ENCODE data around the gene GLB1L3.
"Not testable (repeated sequence)": the region's sequence is repeated elsewhere in the genome, so short reads cannot be mapped to it uniquely, and the experiment has no call there.

Gene GLB1L3

GRCh38 chr11:134276396-134277182, 410 bp downstream of the GLB1L3 start:
- peak in 2 of 51 donors; percentile 14 to 34 for DNase-seq

DNA sequence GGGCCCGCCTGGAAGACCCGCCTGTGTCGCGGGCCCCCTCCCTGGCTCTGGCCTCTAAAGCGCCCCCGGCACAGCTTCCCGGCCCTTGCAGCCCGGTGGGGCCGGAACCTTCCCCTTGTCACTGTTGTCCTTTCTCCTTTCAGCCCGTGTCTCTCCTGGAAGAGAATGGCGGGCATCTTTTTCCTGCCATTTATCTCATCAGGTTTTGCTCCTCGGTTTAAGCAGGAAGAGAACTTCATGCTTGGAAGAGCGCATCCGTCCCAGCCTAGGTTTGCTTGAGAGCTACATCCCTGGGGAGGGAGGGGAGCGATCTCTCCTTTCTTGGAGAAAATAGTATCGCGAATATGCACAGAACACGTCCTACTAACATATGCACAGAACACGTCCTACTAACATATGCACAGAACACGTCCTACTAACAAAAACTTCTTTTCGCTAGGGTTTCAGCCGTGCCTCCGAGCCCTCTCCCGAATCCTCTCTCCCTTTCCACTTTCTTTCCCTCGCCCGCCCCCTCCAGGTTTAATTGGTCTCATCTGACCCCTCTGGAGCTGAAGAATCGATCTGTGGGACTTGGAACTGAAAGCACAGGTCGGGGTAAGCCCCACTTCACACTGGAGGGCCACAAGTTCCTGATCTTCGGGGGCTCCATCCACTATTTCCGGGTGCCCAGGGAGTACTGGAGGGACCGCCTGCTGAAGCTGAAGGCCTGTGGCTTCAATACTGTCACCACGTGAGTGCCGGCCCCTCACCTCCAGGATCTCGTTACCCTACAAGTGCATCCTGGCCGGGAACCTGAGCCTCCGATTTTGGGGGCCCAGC, 1.2 kb downstream of the GLB1L3 start:
- DNase-seq = no peak

DNA sequence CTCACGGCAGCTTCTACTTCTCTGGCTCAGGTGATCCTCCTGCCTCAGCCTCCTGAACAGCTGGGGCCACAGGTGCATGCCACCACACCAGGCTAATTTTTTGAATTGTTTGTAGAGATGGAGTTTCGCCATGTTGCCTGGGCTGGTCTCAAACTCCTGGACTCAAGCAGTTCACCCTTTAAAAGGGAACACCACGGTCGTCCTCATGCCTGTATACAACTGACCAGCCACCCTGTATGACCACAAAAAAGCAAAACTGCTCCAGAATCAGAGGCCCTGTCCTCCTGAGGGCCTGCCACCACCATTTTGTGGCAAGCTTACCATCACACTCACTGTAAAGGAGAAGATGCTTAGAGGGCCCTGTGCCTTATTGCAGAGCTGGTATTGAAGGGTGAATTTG, 2.2 kb downstream of the GLB1L3 start:
- no peak for DNase-seq

- not testable (repeated sequence) for DNase-seq
These were observed 5.5 kb downstream of the GLB1L3 start for GRCh38 chr11:134281635-134282034.

DNA sequence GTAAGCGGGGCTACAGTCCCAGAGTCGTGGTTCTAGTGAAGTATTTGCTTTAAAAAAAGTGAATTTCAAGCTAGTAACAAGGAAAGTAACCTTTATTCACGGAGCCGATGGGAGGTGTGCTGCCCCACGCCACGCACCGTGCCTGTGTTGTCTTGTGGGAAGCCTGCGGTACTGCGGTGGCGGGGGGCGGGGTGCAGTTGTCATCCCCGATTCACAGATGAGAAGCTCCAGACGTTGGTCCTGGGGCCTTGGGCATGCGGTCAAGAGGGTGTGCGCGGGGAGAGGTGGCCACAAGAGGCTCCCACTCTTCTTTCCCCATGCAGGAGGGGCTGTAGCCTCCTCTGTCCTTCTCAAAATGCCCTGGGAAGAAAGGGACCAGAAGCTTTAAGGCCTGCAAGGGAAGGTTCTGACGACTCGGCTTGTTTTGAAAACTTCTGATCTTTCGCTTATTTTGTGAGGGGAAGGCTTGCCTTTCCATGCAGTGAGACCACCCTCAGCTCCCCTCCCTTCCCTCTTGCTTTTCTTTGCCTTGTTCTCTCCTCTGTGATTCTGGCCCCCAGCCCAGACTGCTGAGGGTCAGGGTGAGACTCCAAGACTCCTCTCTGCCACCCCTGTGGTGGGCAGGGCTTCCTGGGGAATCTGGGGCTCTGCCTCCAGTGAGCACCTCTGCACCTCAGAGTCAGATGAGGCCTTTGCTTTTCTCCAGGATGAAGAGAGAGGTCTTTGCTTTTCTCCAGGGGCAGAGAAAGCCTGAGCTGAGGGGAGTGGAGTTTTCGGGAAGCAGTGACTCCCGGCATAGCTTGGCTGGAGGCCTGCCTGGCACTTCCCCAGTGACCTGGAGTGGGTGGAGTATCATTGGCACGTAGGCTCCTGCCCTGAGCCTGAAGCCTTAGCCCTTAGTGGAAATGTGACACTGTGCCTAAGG, 6.2 kb downstream of the GLB1L3 start:
- DNase-seq = no peak

GRCh38 chr11:134283461-134284230, 7.5 kb downstream of the GLB1L3 start:
- no peak for DNase-seq

DNA sequence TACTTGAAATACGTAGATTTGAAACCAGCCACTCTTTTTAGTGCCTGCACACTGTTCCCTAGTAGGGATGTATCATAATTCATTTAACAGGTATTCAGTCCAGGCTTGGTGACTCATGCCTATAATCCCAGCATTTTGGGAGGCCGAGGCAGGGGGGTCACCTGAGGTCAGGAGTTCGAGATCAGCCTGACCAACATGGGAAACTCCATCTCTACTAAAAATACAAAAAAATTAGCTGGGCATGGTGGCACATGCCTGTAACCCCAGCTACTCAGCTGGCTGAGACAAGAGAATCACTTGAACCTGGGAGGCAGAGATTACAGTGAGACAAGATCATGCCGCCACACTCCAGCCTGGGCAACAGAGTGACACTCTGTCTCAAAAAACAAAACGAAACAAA, 8.2 kb downstream of the GLB1L3 start:
- DNase-seq = not testable (repeated sequence)

- DNase-seq = no peak
These were observed 11.4 kb downstream of the GLB1L3 start for GRCh38 chr11:134287561-134287960.

DNA sequence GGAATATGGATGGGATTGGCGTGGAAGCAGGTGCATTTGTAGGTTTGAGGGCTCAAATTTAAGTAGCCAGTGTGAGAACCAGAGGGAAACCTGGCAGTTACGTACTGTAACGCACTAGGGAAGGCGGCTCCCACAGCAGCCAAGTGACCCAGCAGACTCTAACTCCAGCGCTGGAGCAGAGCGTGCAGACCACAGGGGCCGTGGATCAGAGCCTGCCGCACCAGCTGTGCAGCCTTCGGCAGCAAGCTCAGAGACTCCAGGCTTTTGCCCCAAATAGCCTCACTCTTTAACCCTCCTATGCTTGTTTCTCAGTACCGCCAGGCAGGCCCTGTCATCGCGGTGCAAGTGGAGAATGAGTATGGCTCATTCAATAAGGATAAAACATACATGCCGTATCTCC, 12.3 kb downstream of the GLB1L3 start:
- DNase-seq = no peak

DNA sequence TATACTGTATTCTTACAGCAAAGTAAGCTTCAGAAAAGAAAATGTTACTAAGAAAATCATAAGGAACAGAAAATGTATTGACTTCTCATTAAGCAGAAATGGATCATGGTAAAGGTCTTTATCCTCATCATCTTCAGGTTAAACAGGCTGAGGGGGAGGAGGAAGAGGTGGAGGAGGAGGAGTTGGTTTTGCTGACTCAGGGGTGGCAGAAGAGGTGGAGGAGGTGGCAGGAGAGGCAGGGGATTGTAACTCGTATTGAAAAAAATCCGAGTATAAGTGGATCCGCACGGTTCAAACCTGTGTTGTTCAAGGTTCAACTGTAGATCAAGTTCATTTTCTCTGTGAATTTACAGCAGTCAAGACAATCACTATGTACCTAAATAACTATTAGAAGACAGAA, 13.0 kb downstream of the GLB1L3 start:
- no peak for DNase-seq

DNA sequence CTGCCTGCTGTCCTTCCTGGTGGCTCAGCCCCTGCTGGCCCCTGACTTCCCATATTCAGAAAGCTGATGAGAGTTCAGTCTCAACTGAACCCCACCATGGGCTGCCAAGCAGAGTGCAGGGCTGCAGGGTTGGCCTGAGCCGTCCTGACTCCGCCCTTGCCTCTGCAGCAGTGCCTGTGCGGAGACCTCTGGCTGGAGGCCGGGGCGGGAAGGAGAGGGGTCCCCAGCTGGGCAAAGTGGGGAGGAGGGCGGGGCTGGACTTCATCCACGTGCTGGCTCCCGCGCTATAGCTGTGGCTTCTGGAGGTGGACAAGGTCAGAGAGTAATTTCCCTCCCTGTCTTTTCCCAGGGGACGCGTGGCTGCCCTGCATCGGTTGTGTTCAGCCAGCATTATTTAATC, 13.6 kb downstream of the GLB1L3 start:
- DNase-seq = no peak

GRCh38 chr11:134290646-134291045, 14.5 kb downstream of the GLB1L3 start:
- no peak for DNase-seq

DNA sequence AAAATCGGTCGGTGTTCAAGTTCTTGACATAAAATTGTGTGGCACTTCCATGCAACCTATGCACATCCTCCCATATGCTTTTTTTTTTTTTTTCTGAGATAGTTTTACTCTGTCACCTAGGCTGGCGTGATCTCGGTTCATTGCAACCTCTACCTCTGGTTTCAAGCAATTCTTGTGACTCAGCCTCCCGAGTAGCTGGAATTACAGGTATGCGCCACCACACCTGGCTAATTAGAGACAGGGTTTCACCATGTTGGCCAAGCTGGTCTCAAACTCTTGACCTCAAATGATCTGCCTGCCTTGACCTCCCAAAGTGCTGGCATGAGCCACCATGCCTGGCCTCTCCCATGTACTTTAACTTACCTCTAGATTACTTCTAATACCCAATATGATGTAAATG, 15.0 kb downstream of the GLB1L3 start:
- no peak for DNase-seq

DNA sequence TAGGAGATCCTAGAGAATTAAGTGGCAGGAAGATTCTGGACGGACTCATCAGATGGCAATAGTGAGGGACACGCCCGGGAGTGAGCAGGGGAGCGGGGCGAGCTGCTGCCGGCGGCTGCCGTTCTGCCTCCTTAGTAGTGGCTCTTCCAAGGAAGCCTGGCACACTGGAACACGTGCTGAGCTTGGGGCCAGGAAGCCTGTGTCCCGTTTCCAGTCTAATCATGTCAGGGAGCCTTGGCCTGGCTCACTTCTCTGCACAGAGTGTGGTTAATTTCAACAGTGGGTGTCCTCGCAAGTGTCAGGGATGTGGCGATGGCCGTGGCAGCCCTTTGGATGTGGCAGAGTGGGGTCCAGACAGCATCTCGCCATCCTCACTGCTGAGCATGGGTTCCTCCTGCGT, 16.5 kb downstream of the GLB1L3 start:
- DNase-seq = no peak

GRCh38 chr11:134293119-134294113, 17.2 kb downstream of the GLB1L3 start:
- DNase-seq = no peak

- no peak for DNase-seq
These were observed 18.5 kb downstream of the GLB1L3 start for GRCh38 chr11:134294664-134295063.

- no peak for DNase-seq
These were observed 36.0 kb downstream of the GLB1L3 start for GRCh38 chr11:134312223-134312622.

GRCh38 chr11:134312807-134313206, 36.6 kb downstream of the GLB1L3 start:
- DNase-seq = no peak

DNA sequence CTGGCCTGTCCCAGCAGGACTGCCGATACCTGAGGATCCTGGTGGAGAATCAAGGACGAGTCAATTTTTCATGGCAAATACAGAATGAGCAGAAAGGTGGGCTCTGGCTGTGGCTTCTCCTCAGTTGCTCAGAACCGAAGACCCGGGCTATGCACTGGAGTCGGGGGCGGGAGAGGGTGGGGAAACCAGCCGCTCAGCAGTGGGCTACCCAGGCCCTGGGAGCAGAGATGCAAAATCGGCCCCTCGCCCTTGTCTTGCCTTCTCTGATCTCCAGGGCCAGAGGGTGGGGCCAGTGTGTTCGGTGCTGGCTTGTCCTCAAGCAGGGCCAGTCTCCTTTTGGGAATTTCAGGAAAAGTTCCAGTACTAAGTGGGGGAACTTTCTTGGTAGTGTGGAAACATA, 37.2 kb downstream of the GLB1L3 start:
- DNase-seq = no peak
